Liver (tissue), 3 donors: ENCODE results near the gene CYP39A1.

Experiments
- CTCF ChIP-seq: fragments of 150-350 bp; IDR thresholded peaks from 2 replicates; pipeline ENCODE4 v1.5.1; 2017; ENCODE audit warnings: improper control_type of control experiment, low read depth, low read length; ENCODE audit not compliant: missing input control
- HNF4G ChIP-seq: IDR thresholded peaks from 2 replicates; pipeline ENCODE4 v1.6.1; 2016; ENCODE audit warnings: antibody characterized with exemption
- RAD21 ChIP-seq, 2 donors: IDR thresholded peaks; 2 replicates each; pipeline ENCODE4 v1.6.1; 2016; ENCODE audit warnings: antibody characterized with exemption in 2 of 2, mild to moderate bottlenecking in 2 of 2
- REST ChIP-seq: IDR thresholded peaks from 2 replicates; pipeline ENCODE4 v1.6.1; 2016; ENCODE audit warnings: antibody characterized with exemption, mild to moderate bottlenecking
- TAF1 ChIP-seq: conservative IDR thresholded peaks from 2 replicates; pipeline ENCODE4 v1.6.1; 2016; ENCODE audit warnings: antibody characterized with exemption, mild to moderate bottlenecking
- YY1 ChIP-seq: IDR thresholded peaks from 2 replicates; pipeline ENCODE4 v1.6.1; 2016; ENCODE audit warnings: antibody characterized with exemption, mild to moderate bottlenecking
- donor health status: healthy.
- donor health status: healthy.

- TF ChIP-seq CTCF (no peak), YY1 (no peak), REST (no peak), HNF4G (no peak), TAF1 (no peak), RAD21 (IDR thresholded peaks at IDR 0.05) (no peak)
Measured at GRCh38 chr6:46689657-46690056, 37.0 kb upstream of the CYP39A1 start.
